IMR-90 (cell line): ENCODE data around the gene EXO1. TPM values are rescaled to one million over a fixed set of nuclear protein-coding genes. Genes with fewer than 3 reads are reported as not detected.
A peak's percentile ranks its signal among the peaks of the same experiment; 100 is the strongest.

Experiments used
- ATAC-seq: fragments of 200-7000 bp; cut with Tn5 transposase; 2 replicates; pipeline ENCODE4 v1.9.1; 2020; ENCODE audit warnings: low read depth, mild to moderate bottlenecking, moderate library complexity
- BruUV-seq: library from RNA; stranded (reverse); fragments of 400-500 nt; replicated peaks from 2 replicates; lab custom pipeline; 2021; lab: Mats Ljungman, UMichigan
- CTCF ChIA-PET: fragments of 300-600 bp; formaldehyde crosslinking; extraction: SDS; loops from one replicate; lab custom pipeline; 2021; ENCODE audit warnings: antibody characterized with exemption; lab: Yijun Ruan, JAX
- POLR2A ChIA-PET: fragments of 300-600 bp; sonication (Branson Sonifier 250); formaldehyde crosslinking; loops from one replicate; lab custom pipeline; 2022; ENCODE audit warnings: antibody characterized with exemption; ENCODE audit not compliant: unreplicated experiment; lab: Charles Lee
- DNase-seq: peaks from one replicate; pipeline ENCODE4 v3.0.0; 2013
- H2AFZ ChIP-seq: replicated peaks from 2 replicates; pipeline ENCODE3; 2013; ENCODE audit warnings: low read length, mild to moderate bottlenecking; ENCODE audit not compliant: poor library complexity
- H2AK5ac ChIP-seq: 2 replicates; pipeline ENCODE4 v1.6.1; 2013; ENCODE audit warnings: low read depth, low read length, inconsistent platforms
- H2AK9ac ChIP-seq: replicated peaks from 2 replicates; pipeline ENCODE3; 2013; ENCODE audit warnings: mild to moderate bottlenecking, low read depth, low read length, moderate library complexity; ENCODE audit not compliant: poor library complexity
- H2BK120ac ChIP-seq: 2 replicates; pipeline ENCODE4 v1.6.1; 2013; ENCODE audit warnings: low read depth, low read length, inconsistent platforms
- H2BK15ac ChIP-seq: 3 replicates; pipeline ENCODE4 v1.6.1; 2013; ENCODE audit warnings: low read depth, low read length, inconsistent platforms
- H2BK20ac ChIP-seq: 2 replicates; pipeline ENCODE4 v1.6.1; 2013; ENCODE audit warnings: low read depth, mild to moderate bottlenecking, inconsistent platforms, low read length, moderate library complexity
- H2BK5ac ChIP-seq: 2 replicates; pipeline ENCODE4 v1.6.1; 2013; ENCODE audit warnings: mild to moderate bottlenecking, low read depth, low read length, inconsistent platforms; ENCODE audit not compliant: poor library complexity, severe bottlenecking
- H3K14ac ChIP-seq: replicated peaks from 2 replicates; pipeline ENCODE4 v1.6.1; 2013; ENCODE audit warnings: low read depth, low read length, inconsistent platforms
- H3K18ac ChIP-seq: 2 replicates; pipeline ENCODE4 v1.6.1; 2013; ENCODE audit warnings: low read depth, low read length, control low read depth
- H3K23ac ChIP-seq: 2 replicates; pipeline ENCODE4 v1.6.1; 2013; ENCODE audit warnings: low read depth, low read length, inconsistent platforms
- H3K27ac ChIP-seq: 2 replicates; pipeline ENCODE4 v1.5.1; 2013; ENCODE audit warnings: mild to moderate bottlenecking, control low read depth, low read length; ENCODE audit not compliant: insufficient read depth
- H3K27me3 ChIP-seq: 2 replicates; pipeline ENCODE4 v1.6.1; 2013; ENCODE audit warnings: low read length; ENCODE audit not compliant: control insufficient read depth, insufficient read depth
- H3K36me3 ChIP-seq: 2 replicates; pipeline ENCODE4 v1.6.1; 2013; ENCODE audit warnings: low read length, mixed read lengths; ENCODE audit not compliant: control insufficient read depth, insufficient read depth
- H3K4ac ChIP-seq: 2 replicates; pipeline ENCODE4 v1.6.1; 2013; ENCODE audit warnings: low read depth, low read length, inconsistent platforms
- H3K4me1 ChIP-seq: 2 replicates; pipeline ENCODE4 v1.6.1; 2013; ENCODE audit warnings: low read length, mixed read lengths; ENCODE audit not compliant: control insufficient read depth, insufficient read depth
- H3K4me2 ChIP-seq: 2 replicates; pipeline ENCODE4 v1.6.1; 2013; ENCODE audit warnings: low read depth, mild to moderate bottlenecking, control low read depth, low read length, moderate library complexity
- H3K4me3 ChIP-seq: 2 replicates; pipeline ENCODE4 v1.5.1; 2013; ENCODE audit warnings: low read depth, mild to moderate bottlenecking, control low read depth, low read length, moderate library complexity; ENCODE audit not compliant: insufficient read depth
- H3K56ac ChIP-seq: 2 replicates; pipeline ENCODE4 v1.6.1; 2013; ENCODE audit warnings: low read length, inconsistent platforms; ENCODE audit not compliant: insufficient read depth; ENCODE audit errors: extremely low read depth
- H3K79me1 ChIP-seq, 2 experiments: 2 replicates each; pipeline ENCODE4 v1.6.1; 2013; ENCODE audit warnings: low read length in 2 of 2, inconsistent platforms in 1 of 2, low read depth in 1 of 2
- H3K9ac ChIP-seq: 2 replicates; pipeline ENCODE4 v1.6.1; 2013; ENCODE audit warnings: low read depth, low read length, control low read depth
- H3K9me1 ChIP-seq: 2 replicates; pipeline ENCODE4 v1.6.1; 2013; ENCODE audit warnings: low read length, inconsistent platforms; ENCODE audit not compliant: insufficient read depth
- H3K9me3 ChIP-seq: 2 replicates; pipeline ENCODE4 v1.6.1; 2013; ENCODE audit warnings: low read length; ENCODE audit not compliant: control insufficient read depth, insufficient read depth
- H4K20me1 ChIP-seq: 2 replicates; pipeline ENCODE4 v1.6.1; 2013; ENCODE audit warnings: low read length, inconsistent platforms; ENCODE audit not compliant: insufficient read depth
- H4K5ac ChIP-seq: 2 replicates; pipeline ENCODE4 v1.6.1; 2013; ENCODE audit warnings: mild to moderate bottlenecking, low read depth, low read length, control low read depth
- H4K8ac ChIP-seq, 2 experiments: 2 replicates each; pipeline ENCODE4 v1.6.1; 2013; ENCODE audit warnings: low read depth in 2 of 2, low read length in 2 of 2, control low read depth in 1 of 2, inconsistent platforms in 1 of 2
- H4K91ac ChIP-seq: 2 replicates; pipeline ENCODE4 v1.6.1; 2013; ENCODE audit warnings: low read depth, low read length, inconsistent platforms; ENCODE audit not compliant: insufficient read depth
- CEBPB ChIP-seq: IDR thresholded peaks from 2 replicates; pipeline ENCODE4 v1.6.1; 2012; ENCODE audit warnings: low read depth, low read length, improper control_type of control experiment
- WGBS, 2 experiments: methylation state at CpG; one replicate each; pipeline versions ENCODE4 v1.1.5 to v1.1.7; 2013; ENCODE audit warnings: missing lambda C conversion rate in 2 of 2; ENCODE audit not compliant: insufficient read length in 1 of 2; ENCODE audit errors: extremely low coverage in 2 of 2; 5-methylcytosine and 5-hydroxymethylcytosine counted together
- dilution Hi-C: fragments of 300-500 bp; cut with HindIII; formaldehyde crosslinking; loops from one replicate; pipeline ENCODE4 v1.14.3; 2018; ENCODE audit warnings: low sequenced_read_pairs; ENCODE audit not compliant: unreplicated experiment
- in situ Hi-C: fragments of 300-500 bp; cut with MboI; formaldehyde crosslinking; loops from 3 replicates; pipeline ENCODE4 v1.14.3; 2019; ENCODE audit warnings: low sequenced_read_pairs, inconsistent platforms, mixed read lengths
- intact Hi-C: fragments of 100-400 bp; cut with micrococcal nuclease; formaldehyde crosslinking; loops from 2 replicates; pipeline ENCODE4 v1.10.0; 2022
- polyA plus RNA-seq, 3 experiments: library from polyadenylated mRNA; depleted of rRNA; stranded (reverse); fragments of >200 nt; gene quantifications; 2 replicates each; pipeline ENCODE4 v1.2.3, GENCODE V29; 2012; ENCODE audit warnings: low replicate concordance in 1 of 3
- total RNA-seq: library from RNA; depleted of rRNA; stranded (reverse); fragments of >200 nt; gene quantifications from 2 replicates; pipeline ENCODE4 v1.2.3, GENCODE V29; 2012
- TF ChIP-seq, protein P1 (sequence below): conservative IDR thresholded peaks from 2 replicates; pipeline ENCODE4 v1.5.1; 2012; ENCODE audit warnings: mild to moderate bottlenecking, low read depth, low read length, improper control_type of control experiment

The EXO1 gene
- total and polyA plus RNA-seq, 2 of the 4 experiments (the other 2 are of a cell fraction): 5.1 to 12.9 TPM

DNA sequence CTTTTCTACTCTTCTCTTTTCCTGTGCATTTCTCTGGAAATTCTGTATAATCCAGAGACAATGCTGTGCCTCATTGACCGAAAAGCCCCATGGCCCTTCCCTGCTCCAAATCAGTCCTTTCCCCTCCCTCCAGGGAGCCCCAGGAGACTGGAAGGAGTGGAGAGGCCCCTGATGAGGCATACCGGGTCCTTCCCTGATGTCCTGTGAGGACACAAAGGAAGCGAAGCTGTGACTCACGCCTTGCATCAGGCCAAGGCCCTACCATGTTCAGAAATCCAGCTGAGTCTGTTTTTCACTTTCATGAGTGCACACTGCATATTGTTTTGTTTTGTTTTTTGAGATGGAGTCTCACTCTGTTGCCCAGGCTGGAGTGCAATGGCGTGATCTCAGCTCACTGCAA is 70.9 kb downstream of the EXO1 start:
- ATAC-seq (peak; percentile 91), DNase-seq (peak; percentile 74)
- Histone ChIP-seq H2AFZ (peak overlapping the region; percentile 80), H4K20me1 (no peaks in the 10 kb centered on the region), H3K79me1 (no peaks in the 10 kb centered on the region), H3K9ac (no peak overlapping the region), H2BK20ac (no peak overlapping the region), H4K91ac (no peak overlapping the region), H3K27me3 (no peaks in the 10 kb centered on the region), H3K18ac (no peak overlapping the region; the same call in 1 of the 2 replicates), H3K27ac (no peak overlapping the region), H2BK5ac (no peak overlapping the region), H3K36me3 (no peaks in the 10 kb centered on the region), H3K14ac (no peak overlapping the region), H2AK5ac (no peak overlapping the region), H3K4me3 (no peak overlapping the region), H2BK120ac (no peak overlapping the region), H2AK9ac (no peak overlapping the region), H3K4ac (no peak overlapping the region), H2BK15ac (no peak overlapping the region), H4K5ac (no peak overlapping the region), H3K23ac (no peak overlapping the region), H3K56ac (no peak overlapping the region), H3K4me1 (no peaks in the 10 kb centered on the region), H4K8ac (no peak overlapping the region), H3K9me3 (no peaks in the 10 kb centered on the region), H3K4me2 (no peak overlapping the region), H3K9me1 (no peaks in the 10 kb centered on the region)
- dilution Hi-C loops: no loop called here
- peak; percentile 56; the same call in 1 of the 2 replicates for TF ChIP-seq CEBPB
- TF ChIP-seq, protein P1, sequence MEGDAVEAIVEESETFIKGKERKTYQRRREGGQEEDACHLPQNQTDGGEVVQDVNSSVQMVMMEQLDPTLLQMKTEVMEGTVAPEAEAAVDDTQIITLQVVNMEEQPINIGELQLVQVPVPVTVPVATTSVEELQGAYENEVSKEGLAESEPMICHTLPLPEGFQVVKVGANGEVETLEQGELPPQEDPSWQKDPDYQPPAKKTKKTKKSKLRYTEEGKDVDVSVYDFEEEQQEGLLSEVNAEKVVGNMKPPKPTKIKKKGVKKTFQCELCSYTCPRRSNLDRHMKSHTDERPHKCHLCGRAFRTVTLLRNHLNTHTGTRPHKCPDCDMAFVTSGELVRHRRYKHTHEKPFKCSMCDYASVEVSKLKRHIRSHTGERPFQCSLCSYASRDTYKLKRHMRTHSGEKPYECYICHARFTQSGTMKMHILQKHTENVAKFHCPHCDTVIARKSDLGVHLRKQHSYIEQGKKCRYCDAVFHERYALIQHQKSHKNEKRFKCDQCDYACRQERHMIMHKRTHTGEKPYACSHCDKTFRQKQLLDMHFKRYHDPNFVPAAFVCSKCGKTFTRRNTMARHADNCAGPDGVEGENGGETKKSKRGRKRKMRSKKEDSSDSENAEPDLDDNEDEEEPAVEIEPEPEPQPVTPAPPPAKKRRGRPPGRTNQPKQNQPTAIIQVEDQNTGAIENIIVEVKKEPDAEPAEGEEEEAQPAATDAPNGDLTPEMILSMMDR: no peak
- no CpG with 5 or more reads among the region's 5 CpGs for WGBS, 2 experiments
- in situ Hi-C loops: no loop called here
- ChIA-PET CTCF (no interaction called here), POLR2A (no interaction called here)
- no TSS peak for BruUV-seq
- intact Hi-C loops: no loop called here
